CD8-positive, alpha-beta memory T cell (primary cell): ENCODE measurements around the gene DPY30. TPM values are rescaled to one million over a fixed set of nuclear protein-coding genes. Genes with fewer than 3 reads are reported as not detected.
"Not testable (repeated sequence)": the region's sequence is repeated elsewhere in the genome, so short reads cannot be mapped to it uniquely, and the experiment has no call there.

Experiments
- CTCF ChIA-PET: fragments of 350-600 bp; sonication (Branson Sonifier 250); formaldehyde crosslinking; loops from one replicate; lab custom pipeline; 2021; ENCODE audit warnings: antibody characterized with exemption; lab: Charles Lee
- POLR2A ChIA-PET: fragments of 350-600 bp; sonication (Branson Sonifier 250); formaldehyde crosslinking; loops from one replicate; lab custom pipeline; 2021; ENCODE audit warnings: antibody characterized with exemption; lab: Charles Lee
- DNase-seq, 5 donors: peaks; one replicate each; pipeline versions ENCODE4 v3.0.0 to v3.0.0-alpha.2; 2020 to 2022; ENCODE audit warnings: mixed read lengths in 1 of 5
- H3K27ac ChIP-seq: one replicate; pipeline ENCODE4 v1.7.0; 2013; ENCODE audit warnings: low read depth, mild to moderate bottlenecking, low read length, moderate library complexity
- H3K27me3 ChIP-seq: 2 replicates; pipeline ENCODE4 v1.7.0; 2013; ENCODE audit warnings: low read length, mild to moderate bottlenecking; ENCODE audit not compliant: insufficient read depth, poor library complexity, severe bottlenecking
- H3K36me3 ChIP-seq: 2 replicates; pipeline ENCODE4 v1.7.0; 2013; ENCODE audit warnings: mild to moderate bottlenecking, low read length, moderate library complexity; ENCODE audit not compliant: insufficient read depth
- H3K4me1 ChIP-seq: 2 replicates; pipeline ENCODE4 v1.7.0; 2013; ENCODE audit warnings: mild to moderate bottlenecking, low read length, moderate library complexity; ENCODE audit not compliant: insufficient read depth
- H3K4me3 ChIP-seq: 2 replicates; pipeline ENCODE4 v1.7.0; 2013; ENCODE audit warnings: mild to moderate bottlenecking, low read length
- H3K9me3 ChIP-seq: 2 replicates; pipeline ENCODE4 v1.7.0; 2013; ENCODE audit warnings: mild to moderate bottlenecking, low read length
- H3K27ac Mint-ChIP-seq, 8 donors: one replicate each; pipeline ENCODE4 v1.8.0; 2020 to 2021; ENCODE audit warnings: mixed read lengths in 8 of 8, mild to moderate bottlenecking in 6 of 8, inconsistent platforms in 3 of 8, moderate library complexity in 3 of 8
- H3K27me3 Mint-ChIP-seq, 2 donors: one replicate each; pipeline ENCODE4 v1.8.0; 2020 to 2021; ENCODE audit warnings: mixed read lengths in 2 of 2, mild to moderate bottlenecking in 1 of 2, moderate library complexity in 1 of 2
- H3K36me3 Mint-ChIP-seq, 3 donors: one replicate each; pipeline ENCODE4 v1.8.0; 2020 to 2021; ENCODE audit warnings: mixed read lengths in 3 of 3, inconsistent platforms in 1 of 3, mild to moderate bottlenecking in 1 of 3
- H3K4me1 Mint-ChIP-seq, 3 donors: one replicate each; pipeline ENCODE4 v1.8.0; 2020 to 2021; ENCODE audit warnings: mixed read lengths in 3 of 3, inconsistent platforms in 1 of 3, mild to moderate bottlenecking in 1 of 3
- H3K4me3 Mint-ChIP-seq, 7 donors: one replicate each; pipeline ENCODE4 v1.8.0; 2020 to 2021; ENCODE audit warnings: mixed read lengths in 7 of 7, mild to moderate bottlenecking in 6 of 7, moderate library complexity in 4 of 7, inconsistent platforms in 2 of 7
- H3K9me3 Mint-ChIP-seq, 5 donors: one replicate each; pipeline ENCODE4 v1.8.0; 2020 to 2022; ENCODE audit warnings: mixed read lengths in 5 of 5, mild to moderate bottlenecking in 3 of 5, moderate library complexity in 2 of 5, inconsistent platforms in 1 of 5
- polyA plus RNA-seq: library from polyadenylated mRNA; unstranded; fragments of 300-500 nt; fragmentation: Illumina TruSeq; gene quantifications from one replicate; pipeline ENCODE4 v1.2.3, GENCODE V29; 2021
- total RNA-seq, 2 experiments: library from RNA; stranded (reverse); gene quantifications; one replicate each; pipeline ENCODE4 v1.2.3, GENCODE V29; 2021

DPY30 gene
- total and polyA plus RNA-seq, 3 experiments from 2014 or later = 78.2 to 155 (median 82.7) TPM

DNA sequence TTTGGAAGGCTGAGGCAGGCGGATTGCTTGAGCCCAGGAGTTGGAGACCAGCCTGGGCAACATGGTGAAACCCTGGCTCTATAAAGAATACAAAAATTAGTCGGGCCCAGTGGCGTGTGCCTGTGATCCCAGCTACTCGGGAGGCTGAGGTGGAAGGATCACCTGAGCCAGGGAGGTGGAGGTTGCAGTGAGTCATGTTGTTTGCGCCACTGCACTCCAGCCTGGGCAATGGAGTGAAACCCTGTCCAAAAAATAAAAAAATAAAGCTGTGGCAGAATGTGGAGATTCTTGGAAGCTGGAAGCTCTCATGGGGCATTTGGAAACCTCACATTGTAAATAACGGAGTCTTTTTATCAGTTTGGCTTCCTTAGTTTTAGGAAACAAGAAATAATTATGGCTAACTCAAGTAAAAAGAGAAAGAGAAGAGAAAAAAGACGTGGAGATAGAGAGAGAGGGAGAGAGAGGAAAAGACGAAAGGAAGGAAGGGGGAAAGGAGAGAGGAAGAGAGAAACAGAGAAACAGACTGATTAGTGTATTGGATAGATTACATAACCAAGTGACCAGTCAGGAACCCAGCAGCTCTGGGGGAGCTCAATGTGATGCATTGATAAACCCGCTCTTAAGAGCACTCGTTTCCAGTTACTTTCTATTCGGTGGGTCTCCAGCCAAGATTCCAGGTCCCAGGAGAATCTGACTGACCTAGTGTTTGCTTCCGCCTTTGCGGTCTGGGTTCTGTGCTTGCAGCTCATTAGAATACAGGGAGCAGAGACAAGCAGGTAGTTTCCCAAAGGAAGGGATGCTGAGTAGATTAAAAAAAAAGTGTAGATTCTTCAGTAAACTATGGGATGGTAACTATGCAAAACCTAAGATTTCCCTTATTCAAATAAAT is 22.6 kb upstream of the DPY30 start:
- Histone ChIP-seq H3K36me3 (no peaks in the 10 kb centered on the region), H3K27me3 (no peaks in the 10 kb centered on the region), H3K4me3 (peak overlapping the region; percentile 92), H3K4me1 (peaks cover 18% of the 10 kb centered on the region), H3K9me3 (no peaks in the 10 kb centered on the region), H3K27ac (peak overlapping the region; percentile 78)
- ChIA-PET CTCF (interaction anchor here (0.9 to 2.4 kb wide), 5 partner anchors 8 to 54 kb away, joined by 3 to 8 read pairs (median 5); partner anchors contain the start of gene DPY30), POLR2A (interaction anchor here (0.6 to 3.1 kb wide), 4 partner anchors 23 to 301 kb away, joined by 3 to 24 read pairs (median 4); partner anchors contain the start of genes DPY30 and SLC30A6)
- peak overlapping the region in 7 of 8 donors; percentile 70 to 98 (median 96) for H3K27ac Mint-ChIP-seq
- H3K4me1 Mint-ChIP-seq = peaks cover 25 to 38% (median 34%) of the 10 kb centered on the region in 3 donors
- no peak for DNase-seq
- H3K36me3 Mint-ChIP-seq = peaks cover 0 to 16% (median 1%) of the 10 kb centered on the region in 3 donors
- H3K27me3 Mint-ChIP-seq = no peaks in the 10 kb centered on the region
- H3K4me3 Mint-ChIP-seq = peak overlapping the region; percentile 94 to 100 (median 98)
- H3K9me3 Mint-ChIP-seq = no peaks in the 10 kb centered on the region

DNA sequence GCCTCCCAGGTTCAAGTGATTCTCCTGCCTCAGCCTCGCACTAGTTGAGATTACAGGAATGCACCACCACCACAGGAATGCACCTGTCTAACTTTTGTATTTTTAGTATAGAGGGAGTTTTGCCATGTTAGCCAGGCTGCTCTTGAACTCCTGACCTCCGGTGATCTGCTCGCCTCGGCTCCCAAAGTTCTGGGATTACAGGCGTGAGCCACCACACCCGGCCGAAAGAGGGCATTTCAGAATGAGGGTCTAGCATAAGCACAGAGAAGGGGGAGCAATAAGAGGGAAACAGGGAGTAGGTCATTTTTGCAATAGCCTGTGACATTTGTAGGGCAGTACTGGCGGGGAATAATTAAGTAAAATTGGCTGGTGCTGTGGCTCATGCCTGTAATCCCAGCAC is 21.8 kb upstream of the DPY30 start:
- Histone ChIP-seq H3K36me3 (no peaks in the 10 kb centered on the region), H3K9me3 (no peaks in the 10 kb centered on the region), H3K27ac (no peak overlapping the region), H3K4me1 (peaks cover 18% of the 10 kb centered on the region), H3K27me3 (no peaks in the 10 kb centered on the region), H3K4me3 (no peak overlapping the region)
- H3K36me3 Mint-ChIP-seq = peaks cover 0 to 16% (median 0%) of the 10 kb centered on the region in 3 donors
- ChIA-PET CTCF (interaction anchor here (1.4 kb wide), 1 partner anchor 13 kb away, joined by 3 read pairs; no protein-coding TSS in a partner anchor), POLR2A (interaction anchor here (3.1 kb wide), 1 partner anchor 22 kb away, joined by 24 read pairs; the partner anchor contains the start of gene DPY30)
- H3K27ac Mint-ChIP-seq = peak overlapping the region in 1 of 8 donors; percentile 81
- peaks cover 23 to 36% (median 32%) of the 10 kb centered on the region in 3 donors for H3K4me1 Mint-ChIP-seq
- no peaks in the 10 kb centered on the region for H3K9me3 Mint-ChIP-seq
- no peaks in the 10 kb centered on the region for H3K27me3 Mint-ChIP-seq
- DNase-seq = no peak
- H3K4me3 Mint-ChIP-seq = peak overlapping the region; percentile 23 to 99 (median 80)

DNA sequence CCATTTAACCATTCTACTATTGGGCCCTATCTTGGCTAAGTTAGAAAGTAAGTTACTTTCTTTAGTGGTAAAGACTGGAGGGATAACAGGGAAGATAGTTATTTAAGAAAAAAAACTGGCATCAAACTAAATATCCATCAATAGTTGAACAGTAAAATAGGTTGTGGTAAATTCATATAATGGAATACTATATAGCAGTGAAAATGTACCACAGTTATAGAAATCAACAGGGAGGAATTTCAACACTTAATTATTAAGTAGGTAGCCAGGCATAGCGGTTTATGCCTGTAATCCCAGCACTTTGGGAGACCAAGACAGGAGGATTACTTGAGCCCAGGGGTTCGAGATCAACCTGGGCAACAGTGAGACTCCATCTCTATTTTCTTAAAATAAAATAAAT is 20.7 kb upstream of the DPY30 start:
- Histone ChIP-seq H3K4me1 (peaks cover 14% of the 10 kb centered on the region), H3K9me3 (no peaks in the 10 kb centered on the region), H3K27me3 (no peaks in the 10 kb centered on the region), H3K4me3 (no peak overlapping the region), H3K27ac (no peak overlapping the region), H3K36me3 (no peaks in the 10 kb centered on the region)
- DNase-seq = no peak
- POLR2A ChIA-PET = no interaction called here
- Mint-ChIP-seq H3K27ac (no peak overlapping the region), H3K4me3 (peak overlapping the region in 1 of 7 donors; percentile 69), H3K36me3 (peaks cover 0 to 9% (median 0%) of the 10 kb centered on the region in 3 donors), H3K9me3 (no peaks in the 10 kb centered on the region), H3K27me3 (no peaks in the 10 kb centered on the region), H3K4me1 (peaks cover 16 to 24% (median 20%) of the 10 kb centered on the region in 3 donors)
- CTCF ChIA-PET = no interaction called here

DNA sequence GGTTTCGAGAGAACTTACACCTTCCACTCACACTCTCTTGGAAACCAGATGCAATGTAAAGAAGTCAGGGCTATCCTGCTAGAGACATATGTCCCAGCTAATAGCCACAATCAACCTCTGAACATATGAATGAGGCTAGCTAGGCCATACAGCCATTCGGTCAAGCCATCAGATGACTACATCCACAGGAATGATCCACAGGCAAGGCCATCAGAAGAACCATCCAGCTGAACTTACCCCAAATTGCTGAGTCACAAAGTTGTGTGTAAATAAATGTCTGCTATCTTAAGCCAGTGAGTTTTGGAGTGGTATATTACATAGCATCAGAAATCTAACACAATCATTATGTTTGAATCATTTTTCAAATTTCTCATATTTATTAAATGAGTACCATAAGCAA is 18.5 kb upstream of the DPY30 start:
- POLR2A ChIA-PET = no interaction called here
- peak overlapping the region in 1 of 7 donors; percentile 61 for H3K4me3 Mint-ChIP-seq
- no peak for DNase-seq
- CTCF ChIA-PET = interaction anchor here (0.9 kb wide), 1 partner anchor 17 kb away, joined by 3 read pairs; no protein-coding TSS in a partner anchor
- H3K4me3 ChIP-seq = no peak overlapping the region
- peaks cover 0 to 2% (median 0%) of the 10 kb centered on the region in 3 donors for H3K36me3 Mint-ChIP-seq
- H3K9me3 Mint-ChIP-seq = no peaks in the 10 kb centered on the region
- H3K36me3 ChIP-seq = no peaks in the 10 kb centered on the region
- H3K4me1 ChIP-seq = peaks cover 5% of the 10 kb centered on the region
- no peaks in the 10 kb centered on the region for H3K9me3 ChIP-seq
- H3K27ac ChIP-seq = no peak overlapping the region
- no peaks in the 10 kb centered on the region for H3K27me3 Mint-ChIP-seq
- peaks cover 10 to 12% (median 10%) of the 10 kb centered on the region in 3 donors for H3K4me1 Mint-ChIP-seq
- H3K27me3 ChIP-seq = no peaks in the 10 kb centered on the region
- no peak overlapping the region for H3K27ac Mint-ChIP-seq

DNA sequence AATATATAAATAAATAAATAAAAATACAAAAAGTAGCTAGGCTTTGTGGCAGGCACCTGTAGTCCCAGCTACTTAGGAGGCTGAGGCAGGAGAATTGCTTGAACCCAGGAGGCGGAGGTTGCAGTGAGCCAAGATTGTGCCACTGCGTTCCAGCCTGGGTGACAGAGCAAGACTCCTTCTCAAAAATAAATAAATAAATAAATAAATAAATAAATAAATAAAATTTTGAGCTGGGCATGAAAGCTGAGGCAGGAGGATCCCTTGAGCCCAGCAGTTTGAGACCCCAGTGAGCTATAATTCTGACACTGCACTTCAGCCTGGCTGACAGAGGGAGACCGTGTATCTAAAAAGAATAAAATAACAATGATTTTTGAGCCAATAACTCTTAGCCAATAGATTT is 15.0 kb upstream of the DPY30 start:
- H3K9me3 ChIP-seq, H3K36me3 Mint-ChIP-seq, H3K4me3 Mint-ChIP-seq, H3K36me3 ChIP-seq, DNase-seq, H3K4me3 ChIP-seq, POLR2A ChIA-PET, H3K27me3 Mint-ChIP-seq, H3K4me1 ChIP-seq, H3K4me1 Mint-ChIP-seq, H3K27ac Mint-ChIP-seq, H3K27me3 ChIP-seq, H3K9me3 Mint-ChIP-seq, H3K27ac ChIP-seq: not testable (repeated sequence)
- CTCF ChIA-PET = interaction anchor here (1.1 kb wide), 1 partner anchor 9 kb away, joined by 4 read pairs; the partner anchor contains the start of gene SPAST

DNA sequence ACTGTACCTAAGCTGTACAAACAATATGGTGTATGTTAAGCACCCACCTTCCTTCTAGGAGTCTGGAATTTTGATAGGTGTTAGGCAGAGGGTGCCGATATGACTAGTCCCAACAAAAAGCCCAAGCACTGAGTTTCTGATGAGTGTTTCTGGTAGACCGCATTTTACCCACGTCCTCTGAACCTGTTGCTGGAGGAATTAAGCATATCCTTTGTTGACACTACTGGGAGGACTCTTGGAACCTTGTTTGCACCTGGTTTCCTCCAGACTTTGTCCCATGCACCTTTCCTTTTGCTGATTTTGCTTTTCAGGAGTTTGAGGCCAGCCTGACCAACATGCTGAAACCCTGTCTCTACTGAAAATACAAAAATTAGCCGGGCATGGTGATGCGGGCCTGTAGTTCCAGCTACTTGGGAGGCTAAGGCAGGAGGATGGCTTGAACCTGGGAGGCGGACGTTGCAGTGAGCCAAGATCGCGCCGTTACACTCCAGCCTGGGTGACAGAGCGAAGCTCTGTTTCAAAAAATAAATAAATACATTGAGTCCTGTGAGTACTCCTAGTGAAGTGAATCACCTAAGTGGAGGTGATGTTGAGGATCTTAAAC is 12.3 kb upstream of the DPY30 start:
- DNase-seq = no peak
- Histone ChIP-seq H3K9me3 (no peaks in the 10 kb centered on the region), H3K36me3 (no peaks in the 10 kb centered on the region), H3K27me3 (no peaks in the 10 kb centered on the region), H3K4me1 (no peaks in the 10 kb centered on the region), H3K27ac (no peak overlapping the region), H3K4me3 (no peak overlapping the region)
- H3K27me3 Mint-ChIP-seq = peaks cover 0 to 1% of the 10 kb centered on the region in 2 donors
- peak overlapping the region in 1 of 8 donors; percentile 32 for H3K27ac Mint-ChIP-seq
- no peaks in the 10 kb centered on the region for H3K36me3 Mint-ChIP-seq
- ChIA-PET POLR2A (no interaction called here), CTCF (no interaction called here)
- no peaks in the 10 kb centered on the region for H3K9me3 Mint-ChIP-seq
- H3K4me1 Mint-ChIP-seq = no peaks in the 10 kb centered on the region
- no peak overlapping the region for H3K4me3 Mint-ChIP-seq

DNA sequence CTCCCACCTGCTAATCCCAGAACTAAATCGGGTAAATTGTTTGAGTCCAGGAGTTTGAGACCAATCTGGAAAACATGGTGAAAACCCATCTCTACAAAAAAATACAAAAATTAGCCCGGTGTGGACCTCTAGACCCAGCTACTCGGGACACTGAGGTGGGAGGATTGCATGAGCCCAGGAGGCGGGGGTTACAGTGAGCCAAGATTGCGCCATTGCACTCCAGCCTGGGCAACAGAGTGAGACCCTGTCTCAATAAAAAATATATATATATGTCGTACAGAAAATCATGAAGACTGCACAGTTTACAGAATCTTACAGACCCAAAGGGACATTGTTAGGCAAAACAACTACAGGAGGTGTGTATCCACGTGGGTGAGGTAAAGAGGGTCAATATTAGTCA is 4.0 kb upstream of the DPY30 start:
- no peaks in the 10 kb centered on the region for H3K36me3 ChIP-seq
- POLR2A ChIA-PET = no interaction called here

More for the DNA sequence above, 4.0 kb upstream of the DPY30 start:
- Mint-ChIP-seq H3K27me3 (no peaks in the 10 kb centered on the region), H3K9me3 (no peaks in the 10 kb centered on the region), H3K27ac (no peak overlapping the region), H3K4me3 (no peak overlapping the region), H3K36me3 (peaks cover 0 to 7% (median 0%) of the 10 kb centered on the region in 3 donors), H3K4me1 (peaks cover 14 to 18% (median 14%) of the 10 kb centered on the region in 3 donors)
- Histone ChIP-seq H3K4me1 (peaks cover 11% of the 10 kb centered on the region), H3K27ac (no peak overlapping the region), H3K9me3 (no peaks in the 10 kb centered on the region), H3K4me3 (no peak overlapping the region), H3K27me3 (no peaks in the 10 kb centered on the region)
- CTCF ChIA-PET = no interaction called here
- no peak for DNase-seq
